ENCODE data around the gene PRPH. TPM values are rescaled to one million over a fixed set of nuclear protein-coding genes. Genes with fewer than 3 reads are reported as not detected.

PRPH gene
- polyA plus RNA-seq, 3 donors: not detected

DNA sequence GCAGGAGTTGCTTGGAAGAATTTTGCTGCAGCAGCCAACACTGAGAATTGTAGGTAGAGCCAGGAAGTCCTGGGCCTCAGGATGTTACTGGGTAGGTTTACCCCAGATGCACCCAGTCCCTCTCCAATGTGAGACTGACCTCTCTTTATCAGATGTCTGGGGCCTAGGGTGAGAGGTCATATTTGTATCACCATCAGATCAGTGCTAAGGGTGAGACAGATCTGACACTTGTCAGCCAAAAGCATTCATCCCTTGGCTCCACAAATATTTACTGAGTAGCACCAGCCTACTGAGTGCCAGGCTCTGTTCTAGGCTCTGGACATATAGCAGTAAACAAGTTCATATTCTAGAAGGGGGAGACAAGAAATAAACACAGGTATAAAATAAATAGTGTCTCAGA lies 32.4 kb downstream of the PRPH start:
- H3K27ac Mint-ChIP-seq: no peak overlapping the region

GRCh38 chr12:49327887-49328286 lies 32.9 kb downstream of the PRPH start:
- H3K27me3 Mint-ChIP-seq (ENCODE audit: low read depth in 3 of 3): peaks cover 14 to 23% (median 20%) of the 10 kb centered on the region in 3 donors
- no peak overlapping the region for H2AFZ ChIP-seq (ENCODE audit: insufficient read depth, low read depth, low read length, poor library complexity, severe bottlenecking)
- H3K4me1 ChIP-seq (ENCODE audit: control insufficient read depth in 1 of 2, insufficient read depth in 2 of 2, low read length in 2 of 2): peaks cover 10 to 14% of the 10 kb centered on the region in 2 donors
- no peak overlapping the region for H3K4me3 ChIP-seq (replicated peaks in 1 of 3; ENCODE audit: low read depth in 2 of 3, low read length in 3 of 3)
- H3K4me2 ChIP-seq (replicated peaks; ENCODE audit: extremely low read depth, low read length, poor library complexity, severe bottlenecking): no peak overlapping the region
- intact Hi-C loops (cut with micrococcal nuclease): no loop called here
- no peak for TF ChIP-seq CTCF (IDR thresholded peaks at IDR 0.05)
- H3K4me1 Mint-ChIP-seq: peaks cover 22% of the 10 kb centered on the region
- no peaks in the 10 kb centered on the region for H4K20me1 ChIP-seq (ENCODE audit: insufficient read depth, low read length)
- H3K79me2 ChIP-seq (ENCODE audit: insufficient read depth, low read length): peaks cover 19% of the 10 kb centered on the region
- H3K9ac ChIP-seq (ENCODE audit: insufficient read depth, low read length, poor library complexity, severe bottlenecking): no peak overlapping the region
- no CpG with 5 or more reads among the region's 2 CpGs for WGBS (ENCODE audit: insufficient coverage)
- peaks cover 0 to 4% (median 0%) of the 10 kb centered on the region in 7 donors for H3K9me3 Mint-ChIP-seq
- peaks cover 50 to 79% of the 10 kb centered on the region in 2 donors for H3K36me3 Mint-ChIP-seq
- DNase-seq: no peak
- peaks cover 7 to 10% of the 10 kb centered on the region in 2 donors for H3K27me3 ChIP-seq (ENCODE audit: control insufficient read depth in 2 of 2, insufficient read depth in 2 of 2, low read length in 2 of 2)
- peaks cover 22 to 59% of the 10 kb centered on the region in 2 donors for H3K36me3 ChIP-seq (replicated peaks in 1 of 2; ENCODE audit: control insufficient read depth in 1 of 2, insufficient read depth in 2 of 2, low read length in 2 of 2)
- no peaks in the 10 kb centered on the region for H3K9me3 ChIP-seq (replicated peaks in 1 of 2; ENCODE audit: control insufficient read depth in 1 of 2, insufficient read depth in 1 of 2, low read length in 2 of 2)
- H3K4me3 Mint-ChIP-seq: no peak overlapping the region
- H3K27ac Mint-ChIP-seq: no peak overlapping the region
- no peak overlapping the region for H3K27ac ChIP-seq (ENCODE audit: low read depth in 1 of 2, low read length in 2 of 2)

More for the DNA sequence above, 32.4 kb downstream of the PRPH start:
- no peak overlapping the region for H3K4me3 ChIP-seq (replicated peaks in 1 of 3; ENCODE audit: low read depth in 2 of 3, low read length in 3 of 3)
- H2AFZ ChIP-seq (ENCODE audit: insufficient read depth, low read depth, low read length, poor library complexity, severe bottlenecking): no peak overlapping the region
- H3K27ac ChIP-seq (ENCODE audit: low read depth in 1 of 2, low read length in 2 of 2): no peak overlapping the region
- peaks cover 19% of the 10 kb centered on the region for H3K79me2 ChIP-seq (ENCODE audit: insufficient read depth, low read length)
- Mint-ChIP-seq H3K36me3 (peaks cover 50 to 76% of the 10 kb centered on the region in 2 donors), H3K9me3 (peaks cover 0 to 2% (median 0%) of the 10 kb centered on the region in 7 donors), H3K27me3 (ENCODE audit: low read depth in 3 of 3) (peaks cover 9 to 18% (median 14%) of the 10 kb centered on the region in 3 donors), H3K4me1 (peaks cover 20% of the 10 kb centered on the region), H3K4me3 (no peak overlapping the region)
- H3K4me1 ChIP-seq (ENCODE audit: control insufficient read depth in 1 of 2, insufficient read depth in 2 of 2, low read length in 2 of 2): peaks cover 11 to 13% of the 10 kb centered on the region in 2 donors
- H4K20me1 ChIP-seq (ENCODE audit: insufficient read depth, low read length): no peaks in the 10 kb centered on the region
- DNase-seq: no peak
- peaks cover 22 to 59% of the 10 kb centered on the region in 2 donors for H3K36me3 ChIP-seq (replicated peaks in 1 of 2; ENCODE audit: control insufficient read depth in 1 of 2, insufficient read depth in 2 of 2, low read length in 2 of 2)
- H3K27me3 ChIP-seq (ENCODE audit: control insufficient read depth in 2 of 2, insufficient read depth in 2 of 2, low read length in 2 of 2): peaks cover 3 to 5% of the 10 kb centered on the region in 2 donors
- H3K9me3 ChIP-seq (replicated peaks in 1 of 2; ENCODE audit: control insufficient read depth in 1 of 2, insufficient read depth in 1 of 2, low read length in 2 of 2): no peaks in the 10 kb centered on the region
- intact Hi-C loops (cut with micrococcal nuclease): no loop called here
- no peak overlapping the region for H3K4me2 ChIP-seq (replicated peaks; ENCODE audit: extremely low read depth, low read length, poor library complexity, severe bottlenecking)
- TF ChIP-seq CTCF (IDR thresholded peaks at IDR 0.05): no peak
- H3K9ac ChIP-seq (ENCODE audit: insufficient read depth, low read length, poor library complexity, severe bottlenecking): no peak overlapping the region
